Measurements from ENCODE around the gene TRAPPC5. TPM values are rescaled to one million over a fixed set of nuclear protein-coding genes. Genes with fewer than 3 reads are reported as not detected.
A peak's percentile ranks its signal among the peaks of the same experiment; 100 is the strongest.

The TRAPPC5 gene
- total and polyA plus RNA-seq, 10 of the 15 experiments (the other 5 are each of a cell fraction or from before 2014, with no cell fraction given) = 4.2 to 210 (median 89.1) TPM

DNA sequence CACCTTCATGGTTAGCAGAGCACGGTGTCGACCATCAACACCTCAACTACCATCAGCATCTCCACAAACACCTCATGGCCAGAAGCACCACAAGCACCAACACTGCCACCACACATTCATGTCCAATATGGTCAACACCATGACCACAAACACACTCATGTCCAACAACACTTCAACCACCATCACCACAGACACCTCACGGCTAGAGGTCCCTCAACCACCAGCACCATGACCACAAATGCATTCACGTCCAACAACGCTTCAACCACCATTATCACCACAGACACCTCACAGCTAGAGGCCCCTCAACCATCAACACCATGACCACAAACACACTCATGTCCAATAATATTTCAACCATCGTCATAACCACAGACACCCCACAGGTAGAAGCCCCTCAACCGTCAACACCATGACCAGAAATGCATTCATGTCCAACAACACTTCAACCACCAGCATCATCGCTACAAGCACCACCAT lies 10.2 kb downstream of the TRAPPC5 start (continued):
- TF ChIP-seq MYB (IDR thresholded peaks at IDR 0.05; ENCODE audit: borderline replicate concordance, low read depth, low read length) (no peak), SIX5 (IDR thresholded peaks at IDR 0.05; ENCODE audit: low read depth, low read length, severe bottlenecking) (no peak), KAT2A (conservative IDR thresholded peaks at IDR 0.05; ENCODE audit: control insufficient read depth, low read depth, low read length) (no peak), NR2C2 (IDR thresholded peaks at IDR 0.05; ENCODE audit: borderline replicate concordance, control insufficient read depth, insufficient read length, low read depth) (no peak), SREBF1 (IDR thresholded peaks at IDR 0.05; ENCODE audit: low read length) (no peak), IRF4 (IDR thresholded peaks at IDR 0.05; ENCODE audit: low read depth, low read length) (peak; percentile 56; the same call in 1 of the 2 replicates), NFYB (IDR thresholded peaks at IDR 0.05; ENCODE audit: insufficient read depth, low read depth, low read length) (no peak), FOXM1 (IDR thresholded peaks at IDR 0.05; ENCODE audit: low read depth, low read length) (peak; percentile 50; the same call in 1 of the 2 replicates), RFX5 (IDR thresholded peaks at IDR 0.05; ENCODE audit: low read depth, low read length) (no peak), CHD1 (IDR thresholded peaks at IDR 0.05; ENCODE audit: low read depth, low read length) (no peak), ETV6 (conservative IDR thresholded peaks at IDR 0.05 in 1 of 2, IDR thresholded peaks at IDR 0.05 in 1 of 2; ENCODE audit: borderline replicate concordance in 1 of 2, low read depth in 1 of 2) (no peak), EGR1 (IDR thresholded peaks at IDR 0.05; ENCODE audit: borderline replicate concordance in 1 of 2, low read depth in 2 of 2, low read length in 2 of 2) (no peak), NR2F1 (conservative IDR thresholded peaks at IDR 0.05) (peak; percentile 93), TCF7 (IDR thresholded peaks at IDR 0.05; ENCODE audit: borderline replicate concordance) (no peak), SREBF2 (IDR thresholded peaks at IDR 0.05; ENCODE audit: low read length) (no peak), ZNF274 (IDR thresholded peaks at IDR 0.05; ENCODE audit: insufficient read depth, insufficient read length) (no peak), DPF2 (IDR thresholded peaks at IDR 0.05) (peak; percentile 87), TAF1 (IDR thresholded peaks at IDR 0.05; ENCODE audit: borderline replicate concordance, low read depth, low read length) (no peak)
- TF ChIP-seq, protein P1, sequence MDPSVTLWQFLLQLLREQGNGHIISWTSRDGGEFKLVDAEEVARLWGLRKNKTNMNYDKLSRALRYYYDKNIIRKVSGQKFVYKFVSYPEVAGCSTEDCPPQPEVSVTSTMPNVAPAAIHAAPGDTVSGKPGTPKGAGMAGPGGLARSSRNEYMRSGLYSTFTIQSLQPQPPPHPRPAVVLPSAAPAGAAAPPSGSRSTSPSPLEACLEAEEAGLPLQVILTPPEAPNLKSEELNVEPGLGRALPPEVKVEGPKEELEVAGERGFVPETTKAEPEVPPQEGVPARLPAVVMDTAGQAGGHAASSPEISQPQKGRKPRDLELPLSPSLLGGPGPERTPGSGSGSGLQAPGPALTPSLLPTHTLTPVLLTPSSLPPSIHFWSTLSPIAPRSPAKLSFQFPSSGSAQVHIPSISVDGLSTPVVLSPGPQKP (IDR thresholded peaks at IDR 0.05; ENCODE audit: low read depth, low read length) = no peak
- TF ChIP-seq, protein P2, sequence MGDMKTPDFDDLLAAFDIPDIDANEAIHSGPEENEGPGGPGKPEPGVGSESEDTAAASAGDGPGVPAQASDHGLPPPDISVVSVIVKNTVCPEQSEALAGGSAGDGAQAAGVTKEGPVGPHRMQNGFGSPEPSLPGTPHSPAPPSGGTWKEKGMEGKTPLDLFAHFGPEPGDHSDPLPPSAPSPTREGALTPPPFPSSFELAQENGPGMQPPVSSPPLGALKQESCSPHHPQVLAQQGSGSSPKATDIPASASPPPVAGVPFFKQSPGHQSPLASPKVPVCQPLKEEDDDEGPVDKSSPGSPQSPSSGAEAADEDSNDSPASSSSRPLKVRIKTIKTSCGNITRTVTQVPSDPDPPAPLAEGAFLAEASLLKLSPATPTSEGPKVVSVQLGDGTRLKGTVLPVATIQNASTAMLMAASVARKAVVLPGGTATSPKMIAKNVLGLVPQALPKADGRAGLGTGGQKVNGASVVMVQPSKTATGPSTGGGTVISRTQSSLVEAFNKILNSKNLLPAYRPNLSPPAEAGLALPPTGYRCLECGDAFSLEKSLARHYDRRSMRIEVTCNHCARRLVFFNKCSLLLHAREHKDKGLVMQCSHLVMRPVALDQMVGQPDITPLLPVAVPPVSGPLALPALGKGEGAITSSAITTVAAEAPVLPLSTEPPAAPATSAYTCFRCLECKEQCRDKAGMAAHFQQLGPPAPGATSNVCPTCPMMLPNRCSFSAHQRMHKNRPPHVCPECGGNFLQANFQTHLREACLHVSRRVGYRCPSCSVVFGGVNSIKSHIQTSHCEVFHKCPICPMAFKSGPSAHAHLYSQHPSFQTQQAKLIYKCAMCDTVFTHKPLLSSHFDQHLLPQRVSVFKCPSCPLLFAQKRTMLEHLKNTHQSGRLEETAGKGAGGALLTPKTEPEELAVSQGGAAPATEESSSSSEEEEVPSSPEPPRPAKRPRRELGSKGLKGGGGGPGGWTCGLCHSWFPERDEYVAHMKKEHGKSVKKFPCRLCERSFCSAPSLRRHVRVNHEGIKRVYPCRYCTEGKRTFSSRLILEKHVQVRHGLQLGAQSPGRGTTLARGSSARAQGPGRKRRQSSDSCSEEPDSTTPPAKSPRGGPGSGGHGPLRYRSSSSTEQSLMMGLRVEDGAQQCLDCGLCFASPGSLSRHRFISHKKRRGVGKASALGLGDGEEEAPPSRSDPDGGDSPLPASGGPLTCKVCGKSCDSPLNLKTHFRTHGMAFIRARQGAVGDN (IDR thresholded peaks at IDR 0.05) = no peak
- TF ChIP-seq, protein P3, sequence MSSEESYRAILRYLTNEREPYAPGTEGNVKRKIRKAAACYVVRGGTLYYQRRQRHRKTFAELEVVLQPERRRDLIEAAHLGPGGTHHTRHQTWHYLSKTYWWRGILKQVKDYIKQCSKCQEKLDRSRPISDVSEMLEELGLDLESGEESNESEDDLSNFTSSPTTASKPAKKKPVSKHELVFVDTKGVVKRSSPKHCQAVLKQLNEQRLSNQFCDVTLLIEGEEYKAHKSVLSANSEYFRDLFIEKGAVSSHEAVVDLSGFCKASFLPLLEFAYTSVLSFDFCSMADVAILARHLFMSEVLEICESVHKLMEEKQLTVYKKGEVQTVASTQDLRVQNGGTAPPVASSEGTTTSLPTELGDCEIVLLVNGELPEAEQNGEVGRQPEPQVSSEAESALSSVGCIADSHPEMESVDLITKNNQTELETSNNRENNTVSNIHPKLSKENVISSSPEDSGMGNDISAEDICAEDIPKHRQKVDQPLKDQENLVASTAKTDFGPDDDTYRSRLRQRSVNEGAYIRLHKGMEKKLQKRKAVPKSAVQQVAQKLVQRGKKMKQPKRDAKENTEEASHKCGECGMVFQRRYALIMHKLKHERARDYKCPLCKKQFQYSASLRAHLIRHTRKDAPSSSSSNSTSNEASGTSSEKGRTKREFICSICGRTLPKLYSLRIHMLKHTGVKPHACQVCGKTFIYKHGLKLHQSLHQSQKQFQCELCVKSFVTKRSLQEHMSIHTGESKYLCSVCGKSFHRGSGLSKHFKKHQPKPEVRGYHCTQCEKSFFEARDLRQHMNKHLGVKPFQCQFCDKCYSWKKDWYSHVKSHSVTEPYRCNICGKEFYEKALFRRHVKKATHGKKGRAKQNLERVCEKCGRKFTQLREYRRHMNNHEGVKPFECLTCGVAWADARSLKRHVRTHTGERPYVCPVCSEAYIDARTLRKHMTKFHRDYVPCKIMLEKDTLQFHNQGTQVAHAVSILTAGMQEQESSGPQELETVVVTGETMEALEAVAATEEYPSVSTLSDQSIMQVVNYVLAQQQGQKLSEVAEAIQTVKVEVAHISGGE (CRISPR knock-in tag; IDR thresholded peaks at IDR 0.05) = no peak
- TF ChIP-seq, protein P4, sequence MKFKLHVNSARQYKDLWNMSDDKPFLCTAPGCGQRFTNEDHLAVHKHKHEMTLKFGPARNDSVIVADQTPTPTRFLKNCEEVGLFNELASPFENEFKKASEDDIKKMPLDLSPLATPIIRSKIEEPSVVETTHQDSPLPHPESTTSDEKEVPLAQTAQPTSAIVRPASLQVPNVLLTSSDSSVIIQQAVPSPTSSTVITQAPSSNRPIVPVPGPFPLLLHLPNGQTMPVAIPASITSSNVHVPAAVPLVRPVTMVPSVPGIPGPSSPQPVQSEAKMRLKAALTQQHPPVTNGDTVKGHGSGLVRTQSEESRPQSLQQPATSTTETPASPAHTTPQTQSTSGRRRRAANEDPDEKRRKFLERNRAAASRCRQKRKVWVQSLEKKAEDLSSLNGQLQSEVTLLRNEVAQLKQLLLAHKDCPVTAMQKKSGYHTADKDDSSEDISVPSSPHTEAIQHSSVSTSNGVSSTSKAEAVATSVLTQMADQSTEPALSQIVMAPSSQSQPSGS (IDR thresholded peaks at IDR 0.05; ENCODE audit: low read length) = peak; percentile 52; the same call in 1 of the 2 replicates

Data from GM12878 (cell line).